GM13976 (cell line): Measurements from ENCODE around the gene RASAL2.

Experiments used
- DNase-seq: peaks from one replicate; pipeline ENCODE4 v3.0.0; 2012; ENCODE audit warnings: low spot score
- in situ Hi-C: fragments of 300-500 bp; cut with MboI; formaldehyde crosslinking; loops from one replicate; pipeline ENCODE4 v1.12.0; 2022; ENCODE audit warnings: low sequenced_read_pairs, mixed read lengths, inconsistent platforms; ENCODE audit not compliant: unreplicated experiment
- TF ChIP-seq, protein P1 (sequence below): IDR thresholded peaks from 2 replicates; pipeline ENCODE4 v1.5.1; 2012; ENCODE audit warnings: borderline replicate concordance, mild to moderate bottlenecking; ENCODE audit not compliant: insufficient read depth; ENCODE audit errors: extremely low read depth, missing control alignments, control extremely low read depth

The RASAL2 gene

DNA sequence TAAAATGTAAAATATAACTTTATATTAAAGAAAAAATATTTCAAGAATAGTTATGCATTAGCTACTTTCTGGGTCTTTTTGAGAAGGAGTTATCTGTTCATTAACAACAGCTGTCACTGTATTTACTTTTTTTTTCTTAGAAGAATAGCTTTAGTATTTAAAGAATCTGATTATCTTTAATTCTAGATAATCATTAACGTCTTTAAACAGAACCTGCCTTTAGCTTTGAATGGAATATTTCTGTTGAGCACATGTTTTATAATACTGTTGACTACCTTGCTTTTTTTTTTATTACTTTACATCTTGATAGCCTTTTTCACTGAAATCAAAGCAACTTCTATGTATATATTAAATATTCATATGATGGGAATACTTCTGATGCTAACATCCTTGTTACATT lies 270.9 kb downstream of the RASAL2 start:
- DNase-seq: no peak
- TF ChIP-seq, protein P1, sequence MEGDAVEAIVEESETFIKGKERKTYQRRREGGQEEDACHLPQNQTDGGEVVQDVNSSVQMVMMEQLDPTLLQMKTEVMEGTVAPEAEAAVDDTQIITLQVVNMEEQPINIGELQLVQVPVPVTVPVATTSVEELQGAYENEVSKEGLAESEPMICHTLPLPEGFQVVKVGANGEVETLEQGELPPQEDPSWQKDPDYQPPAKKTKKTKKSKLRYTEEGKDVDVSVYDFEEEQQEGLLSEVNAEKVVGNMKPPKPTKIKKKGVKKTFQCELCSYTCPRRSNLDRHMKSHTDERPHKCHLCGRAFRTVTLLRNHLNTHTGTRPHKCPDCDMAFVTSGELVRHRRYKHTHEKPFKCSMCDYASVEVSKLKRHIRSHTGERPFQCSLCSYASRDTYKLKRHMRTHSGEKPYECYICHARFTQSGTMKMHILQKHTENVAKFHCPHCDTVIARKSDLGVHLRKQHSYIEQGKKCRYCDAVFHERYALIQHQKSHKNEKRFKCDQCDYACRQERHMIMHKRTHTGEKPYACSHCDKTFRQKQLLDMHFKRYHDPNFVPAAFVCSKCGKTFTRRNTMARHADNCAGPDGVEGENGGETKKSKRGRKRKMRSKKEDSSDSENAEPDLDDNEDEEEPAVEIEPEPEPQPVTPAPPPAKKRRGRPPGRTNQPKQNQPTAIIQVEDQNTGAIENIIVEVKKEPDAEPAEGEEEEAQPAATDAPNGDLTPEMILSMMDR: no peak
- in situ Hi-C loops: no loop called here

DNA sequence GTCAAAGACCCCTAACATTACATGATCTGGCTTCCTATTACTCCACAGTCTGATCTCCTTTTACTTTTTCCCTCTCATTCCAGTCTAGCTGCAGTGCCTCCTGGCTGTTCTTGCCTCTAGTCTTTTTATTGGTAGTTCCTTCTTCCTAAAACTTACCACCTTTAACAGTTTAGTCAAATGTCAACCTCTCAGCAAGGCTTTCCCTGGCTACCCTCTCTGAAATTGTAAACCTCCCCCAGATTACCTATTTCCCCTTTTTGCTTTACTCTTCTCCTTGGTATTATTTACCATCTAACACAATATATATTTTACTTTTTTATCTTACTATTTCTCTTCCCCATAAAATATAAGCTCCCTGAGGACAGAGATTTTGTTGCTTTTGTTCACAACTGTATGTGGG lies 273.2 kb downstream of the RASAL2 start:
- TF ChIP-seq, protein P1: no peak
- in situ Hi-C loops: no loop called here
- DNase-seq: no peak

DNA sequence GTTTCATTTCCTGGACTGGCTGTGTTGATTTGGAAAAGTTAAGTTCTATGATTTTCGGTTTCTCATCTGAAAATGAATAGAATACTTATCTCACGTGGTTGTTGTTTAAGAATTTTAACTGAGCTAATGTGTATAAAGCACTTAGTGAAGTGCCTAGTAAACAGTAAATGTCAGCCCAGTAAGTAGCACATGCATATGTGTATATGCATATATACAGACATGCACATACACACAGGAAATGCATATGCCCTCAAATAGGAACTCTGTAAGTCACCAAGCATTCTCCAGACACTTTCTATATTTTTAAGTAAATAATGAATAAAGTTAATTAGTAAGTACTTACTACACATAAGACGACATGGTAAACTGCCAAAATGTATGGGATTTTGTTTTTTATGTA lies 274.3 kb downstream of the RASAL2 start:
- no peak for DNase-seq
- in situ Hi-C loops: no loop called here
- TF ChIP-seq, protein P1: no peak

DNA sequence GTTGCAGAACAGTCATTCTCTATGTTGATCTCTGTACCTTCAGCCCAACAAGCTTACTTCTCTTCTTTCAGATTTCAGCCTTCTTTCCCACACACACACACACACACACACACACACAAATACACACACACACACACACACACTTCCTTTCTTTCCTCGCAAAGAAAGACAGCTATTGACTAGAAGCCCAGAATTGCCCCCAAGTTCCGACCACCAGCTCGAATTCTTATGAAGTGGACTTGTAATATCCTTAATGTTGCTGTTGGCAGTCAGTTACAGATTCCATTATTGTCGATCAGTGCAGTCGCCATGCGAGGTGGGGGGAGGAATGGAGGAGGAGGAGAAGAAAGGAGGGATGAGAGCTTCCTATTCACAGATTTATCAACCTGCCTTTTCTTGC lies 277.3 kb downstream of the RASAL2 start:
- in situ Hi-C loops: no loop called here
- DNase-seq: no peak
- TF ChIP-seq, protein P1: no peak

DNA sequence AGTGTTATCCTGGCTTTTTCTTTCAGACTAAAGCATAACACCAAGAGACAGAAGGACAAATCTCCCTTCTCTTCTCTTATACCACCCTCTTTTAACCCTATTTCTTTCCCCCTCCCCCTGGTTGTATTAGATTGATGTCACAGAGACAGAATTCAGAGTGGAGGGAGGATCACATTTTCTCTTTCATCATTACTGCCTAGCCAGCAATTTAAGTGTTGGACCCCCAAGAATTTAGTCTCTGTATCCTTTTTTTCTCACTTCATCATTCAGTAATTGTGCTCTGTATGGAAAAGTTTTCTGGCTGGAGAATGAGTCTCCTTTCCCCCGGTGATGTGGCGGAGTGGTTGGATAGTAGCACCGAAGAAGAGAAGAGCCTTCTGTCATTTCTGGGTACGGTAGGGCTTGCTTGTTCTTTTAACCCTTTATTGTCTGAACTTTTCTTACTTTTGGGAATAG lies 278.1 kb downstream of the RASAL2 start:
- no peak for DNase-seq
- TF ChIP-seq, protein P1: no peak
- in situ Hi-C loops: no loop called here

DNA sequence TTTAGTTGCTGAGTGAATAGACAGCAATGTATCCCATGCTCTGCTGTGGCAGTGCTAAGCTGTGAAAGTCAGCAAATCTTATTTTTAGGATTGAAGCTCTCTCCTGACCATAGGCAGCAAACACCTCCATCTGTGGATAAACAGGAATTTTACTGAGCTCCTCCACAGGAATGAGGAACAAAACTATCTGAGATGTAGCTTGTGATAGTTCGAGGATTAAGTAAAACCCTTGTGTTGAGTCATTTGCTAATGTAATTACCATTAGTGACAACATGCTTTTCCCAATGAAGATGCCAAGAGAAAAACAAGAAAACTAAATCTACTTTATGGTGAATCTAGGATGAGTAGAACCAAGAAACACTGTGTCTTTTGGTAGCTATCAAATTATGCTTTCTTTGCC lies 280.1 kb downstream of the RASAL2 start:
- DNase-seq: no peak
- in situ Hi-C loops: no loop called here
- TF ChIP-seq, protein P1: no peak

DNA sequence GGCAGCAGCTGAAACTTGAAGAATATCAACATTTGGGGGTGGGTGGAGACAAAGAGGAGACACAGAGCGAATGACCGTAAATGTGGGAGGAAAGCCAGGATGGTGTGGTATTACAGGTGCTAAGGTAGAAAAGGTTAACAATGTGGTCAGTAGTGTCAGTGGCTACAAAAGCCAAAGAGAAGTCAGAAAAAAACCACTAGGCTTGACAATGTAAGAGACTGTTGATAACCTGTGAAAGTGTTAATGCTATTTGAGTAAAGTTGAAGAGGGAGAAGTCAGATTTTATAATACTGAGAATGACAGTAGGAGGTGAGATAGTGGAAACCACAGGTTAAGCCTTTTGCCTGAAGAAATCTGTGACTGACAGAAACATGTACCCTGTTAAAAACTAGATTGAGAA lies 282.1 kb downstream of the RASAL2 start:
- DNase-seq: no peak
- TF ChIP-seq, protein P1: no peak
- in situ Hi-C loops: no loop called here
